NB4 (cell line): Measurements from ENCODE around the gene ATRNL1.

Source experiments
- MYC ChIP-seq: IDR thresholded peaks from 2 replicates; pipeline ENCODE4 v1.6.1; 2011; ENCODE audit warnings: low read depth, low read length
- POLR2A ChIP-seq: IDR thresholded peaks from 2 replicates; pipeline ENCODE4 v1.6.1; 2011; ENCODE audit warnings: mild to moderate bottlenecking; ENCODE audit not compliant: insufficient read length; ENCODE audit errors: extremely low read depth
- TF ChIP-seq, protein P1 (sequence below): IDR thresholded peaks from one replicate; pipeline ENCODE4 v1.5.1; 2012; ENCODE audit warnings: low read depth, low read length
- TF ChIP-seq, protein P2 (sequence below): IDR thresholded peaks from 2 replicates; pipeline ENCODE4 v1.6.1; 2011; ENCODE audit warnings: low read depth, low read length

- TF ChIP-seq, protein P1, sequence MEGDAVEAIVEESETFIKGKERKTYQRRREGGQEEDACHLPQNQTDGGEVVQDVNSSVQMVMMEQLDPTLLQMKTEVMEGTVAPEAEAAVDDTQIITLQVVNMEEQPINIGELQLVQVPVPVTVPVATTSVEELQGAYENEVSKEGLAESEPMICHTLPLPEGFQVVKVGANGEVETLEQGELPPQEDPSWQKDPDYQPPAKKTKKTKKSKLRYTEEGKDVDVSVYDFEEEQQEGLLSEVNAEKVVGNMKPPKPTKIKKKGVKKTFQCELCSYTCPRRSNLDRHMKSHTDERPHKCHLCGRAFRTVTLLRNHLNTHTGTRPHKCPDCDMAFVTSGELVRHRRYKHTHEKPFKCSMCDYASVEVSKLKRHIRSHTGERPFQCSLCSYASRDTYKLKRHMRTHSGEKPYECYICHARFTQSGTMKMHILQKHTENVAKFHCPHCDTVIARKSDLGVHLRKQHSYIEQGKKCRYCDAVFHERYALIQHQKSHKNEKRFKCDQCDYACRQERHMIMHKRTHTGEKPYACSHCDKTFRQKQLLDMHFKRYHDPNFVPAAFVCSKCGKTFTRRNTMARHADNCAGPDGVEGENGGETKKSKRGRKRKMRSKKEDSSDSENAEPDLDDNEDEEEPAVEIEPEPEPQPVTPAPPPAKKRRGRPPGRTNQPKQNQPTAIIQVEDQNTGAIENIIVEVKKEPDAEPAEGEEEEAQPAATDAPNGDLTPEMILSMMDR: no peak
- TF ChIP-seq, protein P2, sequence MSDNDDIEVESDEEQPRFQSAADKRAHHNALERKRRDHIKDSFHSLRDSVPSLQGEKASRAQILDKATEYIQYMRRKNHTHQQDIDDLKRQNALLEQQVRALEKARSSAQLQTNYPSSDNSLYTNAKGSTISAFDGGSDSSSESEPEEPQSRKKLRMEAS: no peak
- no peak for TF ChIP-seq POLR2A
- TF ChIP-seq MYC: no peak
Observed at GRCh38 chr10:115969591-115969990, 876.4 kb downstream of the ATRNL1 start.
